Stimulated activated CD8-positive, alpha-beta memory T cell treated with anti-CD3 and anti-CD28 coated beads, Interleukin-12 subunit alpha, Interleukin-12 subunit beta, amount 100 ng/mL, for 1 hour (primary cell): ENCODE data around the gene NAA25.
A peak's percentile ranks its signal among the peaks of the same experiment; 100 is the strongest.
"Not testable (repeated sequence)": the region's sequence is repeated elsewhere in the genome, so short reads cannot be mapped to it uniquely, and the experiment has no call there.

Source experiments
- DNase-seq: peaks from one replicate; pipeline ENCODE4 v3.0.0-alpha.2; 2020; ENCODE audit warnings: low read depth

The NAA25 gene

GRCh38 chr12:112061137-112061536, 47.4 kb downstream of the NAA25 start:
- DNase-seq = no peak

GRCh38 chr12:112049351-112049750, 59.2 kb downstream of the NAA25 start:
- no peak for DNase-seq

GRCh38 chr12:112046003-112046402, 62.6 kb downstream of the NAA25 start:
- DNase-seq = no peak

GRCh38 chr12:112036614-112037013, 72.0 kb downstream of the NAA25 start:
- not testable (repeated sequence) for DNase-seq

- no peak for DNase-seq
These were observed 73.3 kb downstream of the NAA25 start for GRCh38 chr12:112035219-112035785.

GRCh38 chr12:112032292-112032691, 76.3 kb downstream of the NAA25 start:
- no peak for DNase-seq

- DNase-seq = no peak
These were observed 77.1 kb downstream of the NAA25 start for GRCh38 chr12:112031472-112031871.

- no peak for DNase-seq
These were observed 79.3 kb downstream of the NAA25 start for GRCh38 chr12:112029301-112029700.

GRCh38 chr12:112025808-112026375, 82.7 kb downstream of the NAA25 start:
- no peak for DNase-seq

- no peak for DNase-seq
These were observed 84.7 kb downstream of the NAA25 start for GRCh38 chr12:112023759-112024396.

GRCh38 chr12:112022241-112023016, 86.2 kb downstream of the NAA25 start:
- DNase-seq = no peak

- DNase-seq = no peak
These were observed 87.6 kb downstream of the NAA25 start for GRCh38 chr12:112020947-112021457.

GRCh38 chr12:112018571-112019237, 89.9 kb downstream of the NAA25 start:
- no peak for DNase-seq

- no peak for DNase-seq
These were observed 91.5 kb downstream of the NAA25 start for GRCh38 chr12:112017041-112017440.

GRCh38 chr12:112015938-112016337, 92.6 kb downstream of the NAA25 start:
- no peak for DNase-seq

- peak; percentile 37 for DNase-seq
These were observed 94.8 kb downstream of the NAA25 start for GRCh38 chr12:112013601-112014402.

- peak; percentile 100 for DNase-seq
These were observed 95.6 kb downstream of the NAA25 start, which contains the start of the genes ERP29 and TMEM116 for GRCh38 chr12:112012775-112013600. TSS of gene ERP29 (plus strand) at chr12:112013426. CDS start at chr12:112013466, 40 bp downstream. TSS of gene TMEM116 (minus strand) at chr12:112013165. CDS start at chr12:112005270, 7,895 bp downstream.

- DNase-seq = no peak
These were observed 96.9 kb downstream of the NAA25 start for GRCh38 chr12:112011685-112012084.

- no peak for DNase-seq
These were observed 97.9 kb downstream of the NAA25 start for GRCh38 chr12:112010415-112011344.
